Prostate gland (tissue), 2 donors: Measurements from ENCODE around the gene HSD17B10.

Source experiments
- POLR2A ChIP-seq: fragments of 450-650 bp; IDR thresholded peaks from one replicate; pipeline ENCODE4 v1.6.1; 2016; ENCODE audit warnings: antibody characterized with exemption, mild to moderate bottlenecking
- TF ChIP-seq, protein P1 (sequence below), 4 experiments: fragments of 200-600 bp in 2 of 4; fragments of 450-650 bp in 2 of 4; sonication (generic) in 2 of 4; IDR thresholded peaks; 1 replicate in 3 of 4; 2 replicates in 1 of 4; pipeline ENCODE4 v1.5.1; 2016 to 2019; ENCODE audit warnings: antibody characterized with exemption in 4 of 4, mild to moderate bottlenecking in 2 of 4, moderate library complexity in 2 of 4

DNA sequence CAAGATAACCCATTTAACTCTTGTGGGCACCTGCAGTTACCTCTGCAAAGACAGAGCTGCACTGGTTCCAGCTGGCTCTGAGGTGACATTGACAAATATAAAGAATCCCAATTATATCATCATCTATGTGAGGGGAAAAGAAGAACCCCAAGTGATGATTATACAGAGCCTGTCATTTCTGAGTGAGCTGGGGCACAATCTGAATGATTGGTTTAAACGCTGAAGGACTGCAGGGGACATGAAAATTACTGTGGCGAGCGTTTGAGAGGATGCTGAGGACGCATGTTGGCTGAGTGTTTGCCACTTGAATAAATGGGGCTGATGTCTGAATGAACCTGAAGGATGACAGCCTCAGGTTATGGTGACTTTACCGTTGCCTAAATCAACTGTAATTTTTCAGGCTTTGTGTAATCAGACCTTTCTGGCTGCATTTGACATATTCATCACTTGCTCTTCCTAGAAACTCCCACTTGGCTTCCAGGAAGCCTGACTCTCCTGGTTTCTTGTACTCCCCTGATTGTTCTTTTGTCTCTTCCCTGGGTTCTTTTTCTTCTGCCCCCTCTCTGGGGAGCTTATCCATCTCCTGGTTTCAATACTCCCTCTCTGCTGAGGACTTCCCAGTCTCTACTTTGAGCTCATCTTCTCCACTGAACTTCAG, 4.1 kb upstream of the HSD17B10 start:
- TF ChIP-seq POLR2A: no peak
- TF ChIP-seq, protein P1, sequence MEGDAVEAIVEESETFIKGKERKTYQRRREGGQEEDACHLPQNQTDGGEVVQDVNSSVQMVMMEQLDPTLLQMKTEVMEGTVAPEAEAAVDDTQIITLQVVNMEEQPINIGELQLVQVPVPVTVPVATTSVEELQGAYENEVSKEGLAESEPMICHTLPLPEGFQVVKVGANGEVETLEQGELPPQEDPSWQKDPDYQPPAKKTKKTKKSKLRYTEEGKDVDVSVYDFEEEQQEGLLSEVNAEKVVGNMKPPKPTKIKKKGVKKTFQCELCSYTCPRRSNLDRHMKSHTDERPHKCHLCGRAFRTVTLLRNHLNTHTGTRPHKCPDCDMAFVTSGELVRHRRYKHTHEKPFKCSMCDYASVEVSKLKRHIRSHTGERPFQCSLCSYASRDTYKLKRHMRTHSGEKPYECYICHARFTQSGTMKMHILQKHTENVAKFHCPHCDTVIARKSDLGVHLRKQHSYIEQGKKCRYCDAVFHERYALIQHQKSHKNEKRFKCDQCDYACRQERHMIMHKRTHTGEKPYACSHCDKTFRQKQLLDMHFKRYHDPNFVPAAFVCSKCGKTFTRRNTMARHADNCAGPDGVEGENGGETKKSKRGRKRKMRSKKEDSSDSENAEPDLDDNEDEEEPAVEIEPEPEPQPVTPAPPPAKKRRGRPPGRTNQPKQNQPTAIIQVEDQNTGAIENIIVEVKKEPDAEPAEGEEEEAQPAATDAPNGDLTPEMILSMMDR (IDR thresholded peaks at IDR 0.05): no peak
